ENCODE results near the gene CCND2.

Gene CCND2

DNA sequence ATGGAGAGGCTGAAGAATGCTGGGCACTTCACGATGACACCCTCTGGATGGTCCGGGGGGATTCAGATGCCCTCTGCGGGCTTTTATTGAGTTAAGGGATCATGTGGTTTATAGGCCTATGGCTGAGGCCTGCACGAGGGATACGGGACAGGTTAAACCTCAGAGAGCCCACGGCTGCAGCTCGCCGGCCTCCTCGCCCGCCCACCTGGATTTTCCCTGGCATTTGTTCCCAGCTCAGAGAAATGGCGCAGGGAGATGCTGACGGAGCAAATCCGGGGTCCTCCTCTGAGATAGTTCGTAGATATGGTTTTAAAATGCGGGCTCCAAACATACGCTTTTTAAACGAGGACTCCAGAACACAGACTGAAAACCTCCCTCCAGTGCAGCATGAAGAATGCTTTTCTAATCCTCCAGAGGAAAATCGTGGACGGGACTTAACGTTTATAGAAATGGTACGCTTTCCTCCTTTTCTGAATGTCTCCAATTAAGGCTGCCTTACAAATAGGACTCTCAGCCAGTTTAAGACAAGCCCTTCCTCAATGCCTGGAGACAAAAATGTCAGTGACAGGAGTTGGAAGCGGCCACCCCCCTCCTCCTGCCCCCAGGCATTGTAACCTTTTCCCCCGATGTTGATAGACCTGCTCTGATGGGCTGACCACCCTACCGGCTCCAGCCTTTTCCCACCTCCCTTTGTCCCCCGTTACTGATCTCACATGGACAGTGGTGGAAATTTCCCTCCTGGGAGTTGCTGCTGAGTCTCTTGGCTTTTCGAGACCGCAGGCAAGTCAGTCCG, 16.6 kb downstream of the CCND2 start:
- DNase-seq (ENCODE audit: low read depth), result no peak

- DNase-seq (ENCODE audit: low read depth), result no peak
Observed at GRCh38 chr12:4292341-4293073, 18.9 kb downstream of the CCND2 start.

GRCh38 chr12:4293299-4293965, 19.9 kb downstream of the CCND2 start:
- no peak for DNase-seq (ENCODE audit: low read depth)

- no peak for DNase-seq (ENCODE audit: low read depth)
Observed at GRCh38 chr12:4293966-4294505, 20.5 kb downstream of the CCND2 start.

DNA sequence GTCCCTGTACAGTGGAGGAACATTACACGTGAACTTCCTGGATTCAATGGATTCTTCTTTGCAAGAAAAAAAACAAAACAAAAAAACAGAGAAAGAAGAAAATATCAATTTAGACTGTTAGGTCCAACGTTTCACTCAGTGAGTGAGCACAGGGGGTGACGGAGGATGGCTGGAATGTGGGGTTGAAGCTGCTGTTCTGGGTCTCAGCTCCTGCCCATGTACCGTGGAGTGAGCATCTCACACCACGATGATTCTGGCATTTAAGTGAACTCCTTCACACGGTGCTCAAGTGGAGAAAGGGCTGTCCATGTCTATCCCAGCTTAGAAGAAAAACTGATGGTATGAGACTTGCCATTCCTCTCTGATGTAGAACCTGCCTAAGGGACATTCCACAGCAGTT, 23.2 kb downstream of the CCND2 start:
- DNase-seq (ENCODE audit: low read depth), result no peak

- DNase-seq (ENCODE audit: low read depth), result no peak
Observed at GRCh38 chr12:4297617-4298016, 24.1 kb downstream of the CCND2 start.

DNA sequence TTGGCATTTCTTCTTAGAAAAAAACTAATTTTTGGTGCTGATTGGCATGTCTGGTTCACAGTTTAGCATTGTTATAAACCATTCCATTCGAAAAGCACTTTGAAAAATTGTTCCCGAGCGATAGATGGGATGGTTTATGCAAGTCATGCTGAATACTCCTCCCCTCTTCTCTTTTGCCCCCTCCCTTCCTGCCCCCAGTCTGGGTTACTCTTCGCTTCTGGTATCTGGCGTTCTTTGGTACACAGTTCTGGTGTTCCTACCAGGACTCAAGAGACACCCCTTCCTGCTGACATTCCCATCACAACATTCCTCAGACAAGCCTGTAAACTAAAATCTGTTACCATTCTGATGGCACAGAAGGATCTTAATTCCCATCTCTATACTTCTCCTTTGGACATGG, 27.3 kb downstream of the CCND2 start:
- no peak for DNase-seq (ENCODE audit: low read depth)

- no peak for DNase-seq (ENCODE audit: low read depth)
Observed at GRCh38 chr12:4301932-4302501, 28.5 kb downstream of the CCND2 start.

- DNase-seq (ENCODE audit: low read depth), result no peak
Observed at GRCh38 chr12:4302881-4303280, 29.3 kb downstream of the CCND2 start.

DNA sequence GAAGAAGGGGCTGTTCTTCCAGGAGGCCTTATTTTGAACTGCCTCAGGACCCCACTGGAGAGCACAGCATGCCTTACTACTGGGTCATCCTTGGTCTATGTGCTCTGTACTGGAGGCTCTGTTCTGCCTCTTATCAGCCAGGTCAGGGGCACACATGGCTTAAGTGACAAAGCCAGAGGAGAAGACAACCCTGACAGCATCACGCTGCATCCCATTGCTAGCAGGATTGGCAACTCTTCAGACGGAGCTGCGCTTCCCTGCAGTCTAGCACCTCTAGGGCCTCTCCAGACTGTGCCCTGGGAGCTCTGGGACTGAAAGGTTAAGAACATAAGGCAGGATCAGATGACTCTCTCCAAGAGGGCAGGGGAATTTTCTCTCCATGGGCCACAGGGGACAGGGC, 30.2 kb downstream of the CCND2 start:
- DNase-seq (ENCODE audit: low read depth), result no peak

DNA sequence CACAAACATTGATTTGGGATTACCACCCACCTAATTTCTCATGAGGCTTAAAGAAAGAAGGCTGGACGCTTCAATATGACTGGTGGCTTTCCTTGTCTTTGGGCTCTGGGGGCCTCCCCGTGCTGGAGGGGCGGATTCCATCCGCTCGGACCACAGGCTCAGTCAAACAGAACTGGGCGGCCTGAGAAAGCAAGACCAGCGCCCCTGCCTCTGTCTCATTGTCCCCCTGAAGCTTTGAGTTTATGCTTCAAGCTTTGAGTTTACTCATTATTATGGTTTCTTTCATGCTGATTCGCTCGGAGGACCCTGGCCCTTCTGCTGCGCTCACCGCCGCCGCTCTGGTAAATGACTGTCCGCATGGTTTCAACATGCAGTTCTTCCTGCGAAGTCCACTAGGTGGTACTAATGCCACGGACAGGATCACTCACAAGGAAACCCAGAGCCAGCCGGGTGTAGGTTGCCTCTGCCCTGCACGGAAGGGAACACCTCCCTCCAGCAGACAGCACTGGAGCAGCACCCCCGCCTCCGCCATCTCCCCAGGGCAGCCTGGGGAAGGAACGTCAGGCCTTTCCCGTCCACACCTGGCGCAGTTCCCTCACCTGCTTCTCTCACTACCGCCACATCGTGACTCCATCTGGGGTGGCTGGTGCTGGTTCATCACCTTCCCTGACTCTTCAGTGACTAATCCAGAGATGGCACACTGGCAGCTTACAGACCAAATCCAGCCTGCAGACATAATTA, 34.2 kb downstream of the CCND2 start:
- peak; percentile 77 for DNase-seq (ENCODE audit: low read depth)

GRCh38 chr12:4308334-4308950, 34.9 kb downstream of the CCND2 start:
- no peak for DNase-seq (ENCODE audit: low read depth)

- DNase-seq (ENCODE audit: low read depth), result no peak
Observed at GRCh38 chr12:4311776-4312175, 38.2 kb downstream of the CCND2 start.

- no peak for DNase-seq (ENCODE audit: low read depth)
Observed at GRCh38 chr12:4312251-4312650, 38.7 kb downstream of the CCND2 start.

GRCh38 chr12:4320497-4320852, 46.9 kb downstream of the CCND2 start:
- no peak for DNase-seq (ENCODE audit: low read depth)

GRCh38 chr12:4320853-4321701, 47.5 kb downstream of the CCND2 start, which contains the start of gene TIGAR:
Gene TIGAR (plus strand): TSS chr12:4321213. CDS start chr12:4321272, 59 bp downstream.
- DNase-seq (ENCODE audit: low read depth), result peak; percentile 95

GRCh38 chr12:4322726-4323125, 49.2 kb downstream of the CCND2 start:
- no peak for DNase-seq (ENCODE audit: low read depth)
